Ishikawa (cell line): ENCODE measurements around the gene ALPL.

Experiments used
- CEBPB ChIP-seq: IDR thresholded peaks from 2 replicates; pipeline ENCODE4 v1.6.1; 2012
- FOXM1 ChIP-seq: IDR thresholded peaks from 2 replicates; pipeline ENCODE4 v1.6.1; 2012; ENCODE audit warnings: low read depth, borderline replicate concordance
- TAF1 ChIP-seq: IDR thresholded peaks from 2 replicates; pipeline ENCODE4 v1.6.1; 2012; ENCODE audit warnings: low read depth, mild to moderate bottlenecking

GRCh38 chr1:21550097-21550496, 40.9 kb downstream of the ALPL start:
- no peak for TF ChIP-seq FOXM1
- no peak for TF ChIP-seq CEBPB
- TF ChIP-seq TAF1 = no peak
